Hepatocyte (in vitro differentiated cells): Measurements from ENCODE around the gene C19orf67.

Experiments
- EZH2 ChIP-seq: fragments of 200-600 bp; sonication (generic); IDR thresholded peaks from 2 replicates; pipeline ENCODE4 v1.6.1; 2016; ENCODE audit warnings: antibody characterized with exemption, mild to moderate bottlenecking, borderline replicate concordance
- EZH2phosphoT487 ChIP-seq: fragments of 200-600 bp; sonication (generic); IDR thresholded peaks from one replicate; pipeline ENCODE4 v1.6.1; 2018; ENCODE audit warnings: antibody characterized with exemption, mild to moderate bottlenecking, low read depth, moderate library complexity; ENCODE audit not compliant: unreplicated experiment, severe bottlenecking
- TF ChIP-seq, protein P1 (sequence below): fragments of 200-600 bp; sonication (generic); IDR thresholded peaks from 2 replicates; pipeline ENCODE4 v1.5.1; 2016; ENCODE audit warnings: antibody characterized with exemption, mild to moderate bottlenecking; ENCODE audit not compliant: poor library complexity

DNA sequence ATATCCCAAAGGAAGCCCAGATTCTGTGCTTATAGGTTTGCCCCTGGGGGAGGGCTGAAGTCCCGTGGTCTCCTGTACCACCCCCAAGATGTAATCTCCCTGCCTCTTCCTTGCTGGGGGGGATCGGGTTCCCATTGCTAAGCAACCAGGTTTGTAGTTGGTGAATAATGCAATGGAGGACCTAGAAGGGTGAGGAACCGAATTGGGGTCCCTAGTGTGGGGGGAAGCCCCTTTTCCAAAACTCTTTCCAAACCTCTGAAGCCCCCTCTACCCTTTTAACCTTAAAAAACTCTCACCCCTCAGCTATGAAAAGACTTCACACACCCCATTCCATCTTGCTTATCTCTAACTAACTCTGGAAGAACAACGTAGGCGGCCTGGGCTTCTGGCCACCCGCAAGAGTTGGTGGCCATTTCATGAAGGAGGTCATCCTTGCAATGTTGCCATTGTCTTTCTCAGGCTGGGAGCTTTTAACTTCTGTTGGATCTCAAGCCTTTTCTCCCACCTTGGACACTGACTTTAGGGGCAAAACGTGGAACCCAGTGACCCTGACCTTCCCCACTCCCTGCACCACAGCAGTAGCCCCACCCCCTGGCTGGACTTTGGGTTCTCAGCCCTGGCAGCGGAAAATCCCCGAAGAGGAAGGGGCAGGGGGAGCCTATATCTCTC, 24.4 kb downstream of the C19orf67 start:
- TF ChIP-seq, protein P1, sequence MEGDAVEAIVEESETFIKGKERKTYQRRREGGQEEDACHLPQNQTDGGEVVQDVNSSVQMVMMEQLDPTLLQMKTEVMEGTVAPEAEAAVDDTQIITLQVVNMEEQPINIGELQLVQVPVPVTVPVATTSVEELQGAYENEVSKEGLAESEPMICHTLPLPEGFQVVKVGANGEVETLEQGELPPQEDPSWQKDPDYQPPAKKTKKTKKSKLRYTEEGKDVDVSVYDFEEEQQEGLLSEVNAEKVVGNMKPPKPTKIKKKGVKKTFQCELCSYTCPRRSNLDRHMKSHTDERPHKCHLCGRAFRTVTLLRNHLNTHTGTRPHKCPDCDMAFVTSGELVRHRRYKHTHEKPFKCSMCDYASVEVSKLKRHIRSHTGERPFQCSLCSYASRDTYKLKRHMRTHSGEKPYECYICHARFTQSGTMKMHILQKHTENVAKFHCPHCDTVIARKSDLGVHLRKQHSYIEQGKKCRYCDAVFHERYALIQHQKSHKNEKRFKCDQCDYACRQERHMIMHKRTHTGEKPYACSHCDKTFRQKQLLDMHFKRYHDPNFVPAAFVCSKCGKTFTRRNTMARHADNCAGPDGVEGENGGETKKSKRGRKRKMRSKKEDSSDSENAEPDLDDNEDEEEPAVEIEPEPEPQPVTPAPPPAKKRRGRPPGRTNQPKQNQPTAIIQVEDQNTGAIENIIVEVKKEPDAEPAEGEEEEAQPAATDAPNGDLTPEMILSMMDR: no peak
- no peak for TF ChIP-seq EZH2phosphoT487
- TF ChIP-seq EZH2: no peak
